Spleen (tissue), 11 donors: Measurements from ENCODE around the gene FXYD2. TPM values are rescaled to one million over a fixed set of nuclear protein-coding genes. Genes with fewer than 3 reads are reported as not detected.
A peak's percentile ranks its signal among the peaks of the same experiment; 100 is the strongest.

Source experiments
- DNase-seq: peaks from one replicate; pipeline ENCODE4 v3.0.0-alpha.2; 2020
- H3K27ac ChIP-seq, 8 donors: fragments of 200-600 bp; sonication (generic) in 7 of 8; 1 replicate in 4 of 8; 2 replicates in 4 of 8; pipeline versions ENCODE4 v1.5.0 to v1.8.0; 2016 to 2021; ENCODE audit warnings: inconsistent platforms in 4 of 8, mild to moderate bottlenecking in 4 of 8, moderate library complexity in 1 of 8
- H3K27me3 ChIP-seq, 7 donors: fragments of 200-600 bp; sonication (generic) in 6 of 7; replicated peaks in 1 of 7; 1 replicate in 4 of 7; 2 replicates in 3 of 7; pipeline versions ENCODE4 v1.5.0 to v1.8.0; 2016 to 2021; ENCODE audit warnings: inconsistent platforms in 3 of 7, mild to moderate bottlenecking in 1 of 7
- H3K36me3 ChIP-seq, 6 donors: fragments of 200-600 bp; sonication (generic) in 5 of 6; 1 replicate in 4 of 6; 2 replicates in 2 of 6; pipeline versions ENCODE4 v1.5.0 to v1.8.0; 2016 to 2021; ENCODE audit warnings: inconsistent platforms in 2 of 6
- H3K4me1 ChIP-seq, 6 donors: fragments of 200-600 bp; sonication (generic) in 5 of 6; 1 replicate in 3 of 6; 2 replicates in 3 of 6; pipeline versions ENCODE4 v1.5.0 to v1.8.0; 2016 to 2021; ENCODE audit warnings: inconsistent platforms in 3 of 6
- H3K4me3 ChIP-seq, 8 donors: fragments of 200-600 bp; sonication (generic) in 7 of 8; 1 replicate in 4 of 8; 2 replicates in 4 of 8; pipeline versions ENCODE4 v1.5.0 to v1.8.0; 2016 to 2021; ENCODE audit warnings: inconsistent platforms in 4 of 8, mild to moderate bottlenecking in 4 of 8, moderate library complexity in 2 of 8
- H3K9me3 ChIP-seq, 8 donors: fragments of 200-600 bp; sonication (generic) in 7 of 8; 1 replicate in 4 of 8; 2 replicates in 4 of 8; pipeline versions ENCODE4 v1.5.0 to v1.8.0; 2016 to 2021; ENCODE audit warnings: inconsistent platforms in 4 of 8
- POLR2A ChIP-seq, 3 donors: fragments of 450-650 bp; IDR thresholded peaks; one replicate each; pipeline ENCODE4 v1.5.1; 2017; ENCODE audit warnings: antibody characterized with exemption in 3 of 3, mild to moderate bottlenecking in 1 of 3
- POLR2AphosphoS5 ChIP-seq, 3 donors: sonication (generic); formaldehyde crosslinking; IDR thresholded peaks; one replicate each; pipeline ENCODE4 v1.5.1; 2017; ENCODE audit warnings: antibody characterized with exemption in 3 of 3
- WGBS, 5 donors: extraction: QIAGEN DNeasy Blood & Tissue Kit in 3 of 5; methylation state at CpG; one replicate each; pipeline versions ENCODE4 v1.1.5 to v1.1.7; 2013 to 2018; 5-methylcytosine and 5-hydroxymethylcytosine counted together
- intact Hi-C: fragments of 100-400 bp; cut with DNase I; formaldehyde crosslinking; loops from one replicate; pipeline ENCODE4 v1.15.0; 2023; ENCODE audit warnings: low total_unique reads
- polyA plus RNA-seq, 3 donors: library from polyadenylated mRNA; stranded (reverse); fragments of 200-250 nt; gene quantifications; one replicate each; pipeline ENCODE4 v1.2.1, GENCODE V29; 2013
- total RNA-seq, 7 donors: library from RNA; depleted of rRNA in 3 of 7; stranded (reverse); fragments of >200 nt in 3 of 7; fragmentation: NEBNext Ultra II Directional in 4 of 7; extraction: Animal tissue kit (Norgen Biotek cat#: 25700) in 4 of 7; gene quantifications; one replicate each; pipeline versions ENCODE4 v1.1.0 to v1.2.1, GENCODE V29; 2016 to 2021
- TF ChIP-seq, protein P1 (sequence below), 11 experiments: fragments of 200-600 bp in 7 of 11; fragments of 450-650 bp in 4 of 11; sonication (generic) in 4 of 11; IDR thresholded peaks in 8 of 11; conservative IDR thresholded peaks in 3 of 11; 1 replicate in 7 of 11; 2 replicates in 4 of 11; pipeline versions ENCODE4 v1.4.0 to v1.8.0; 2016 to 2021; ENCODE audit warnings: antibody characterized with exemption in 11 of 11, inconsistent platforms in 4 of 11, mild to moderate bottlenecking in 1 of 11
- donor health status: healthy with polysubstance abuse.
- donor health status: DM: no; HTN: no; CAD: no; lungs with moderate emphysema.
- donor health status: DM: no; HTN: no; CAD: no.
- donor health status: Bipolar disorder and iron deficiency.
- donor health status: healthy.
- donor health status: DM: no; HTN: no; CAD: no.
- donor health status: DM: yes; HTN: yes; CAD: no.

FXYD2 gene
- total and polyA plus RNA-seq, 10 donors = 4.7 to 20.0 (median 8.0) TPM

GRCh38 chr11:117828611-117829368 is 4.2 kb upstream of the FXYD2 start:
- Histone ChIP-seq H3K4me1 (peaks cover 35 to 80% (median 62%) of the 10 kb centered on the region in 6 donors), H3K27ac (peak overlapping the region in 4 of 8 donors; percentile 39 to 51 (median 49)), H3K36me3 (no peaks in the 10 kb centered on the region), H3K4me3 (no peak overlapping the region), H3K27me3 (peaks cover 0 to 26% (median 0%) of the 10 kb centered on the region in 7 donors), H3K9me3 (no peaks in the 10 kb centered on the region)
- no peak for TF ChIP-seq POLR2A (IDR thresholded peaks at IDR 0.05)
- peak in 2 of 3 donors; percentile 22 to 24 for TF ChIP-seq POLR2AphosphoS5 (IDR thresholded peaks at IDR 0.05)
- DNase-seq = peak; percentile 84
- intact Hi-C loops = no loop called here
- 48 to 59% (median 54%) methylated on average over 7 to 16 of the region's 16 CpGs for WGBS, 5 donors

- Histone ChIP-seq H3K27ac (peak overlapping the region in 5 of 8 donors; percentile 14 to 51 (median 39)), H3K27me3 (peaks cover 0 to 36% (median 0%) of the 10 kb centered on the region in 7 donors), H3K9me3 (no peaks in the 10 kb centered on the region), H3K4me1 (peaks cover 45 to 84% (median 69%) of the 10 kb centered on the region in 6 donors), H3K4me3 (no peak overlapping the region), H3K36me3 (no peaks in the 10 kb centered on the region)
- 61 to 73% (median 63%) methylated on average over 11 to 15 of the region's 15 CpGs for WGBS, 5 donors
- intact Hi-C loops = no loop called here
- no peak for TF ChIP-seq POLR2A (IDR thresholded peaks at IDR 0.05)
- TF ChIP-seq, protein P1, sequence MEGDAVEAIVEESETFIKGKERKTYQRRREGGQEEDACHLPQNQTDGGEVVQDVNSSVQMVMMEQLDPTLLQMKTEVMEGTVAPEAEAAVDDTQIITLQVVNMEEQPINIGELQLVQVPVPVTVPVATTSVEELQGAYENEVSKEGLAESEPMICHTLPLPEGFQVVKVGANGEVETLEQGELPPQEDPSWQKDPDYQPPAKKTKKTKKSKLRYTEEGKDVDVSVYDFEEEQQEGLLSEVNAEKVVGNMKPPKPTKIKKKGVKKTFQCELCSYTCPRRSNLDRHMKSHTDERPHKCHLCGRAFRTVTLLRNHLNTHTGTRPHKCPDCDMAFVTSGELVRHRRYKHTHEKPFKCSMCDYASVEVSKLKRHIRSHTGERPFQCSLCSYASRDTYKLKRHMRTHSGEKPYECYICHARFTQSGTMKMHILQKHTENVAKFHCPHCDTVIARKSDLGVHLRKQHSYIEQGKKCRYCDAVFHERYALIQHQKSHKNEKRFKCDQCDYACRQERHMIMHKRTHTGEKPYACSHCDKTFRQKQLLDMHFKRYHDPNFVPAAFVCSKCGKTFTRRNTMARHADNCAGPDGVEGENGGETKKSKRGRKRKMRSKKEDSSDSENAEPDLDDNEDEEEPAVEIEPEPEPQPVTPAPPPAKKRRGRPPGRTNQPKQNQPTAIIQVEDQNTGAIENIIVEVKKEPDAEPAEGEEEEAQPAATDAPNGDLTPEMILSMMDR (IDR thresholded peaks at IDR 0.05 in 8 of 11, conservative IDR thresholded peaks at IDR 0.05 in 3 of 11) = no peak
- peak in 2 of 3 donors; percentile 3 to 9 for TF ChIP-seq POLR2AphosphoS5 (IDR thresholded peaks at IDR 0.05)
- DNase-seq = peak; percentile 72
These were observed 3.3 kb upstream of the FXYD2 start for GRCh38 chr11:117827521-117828511.

DNA sequence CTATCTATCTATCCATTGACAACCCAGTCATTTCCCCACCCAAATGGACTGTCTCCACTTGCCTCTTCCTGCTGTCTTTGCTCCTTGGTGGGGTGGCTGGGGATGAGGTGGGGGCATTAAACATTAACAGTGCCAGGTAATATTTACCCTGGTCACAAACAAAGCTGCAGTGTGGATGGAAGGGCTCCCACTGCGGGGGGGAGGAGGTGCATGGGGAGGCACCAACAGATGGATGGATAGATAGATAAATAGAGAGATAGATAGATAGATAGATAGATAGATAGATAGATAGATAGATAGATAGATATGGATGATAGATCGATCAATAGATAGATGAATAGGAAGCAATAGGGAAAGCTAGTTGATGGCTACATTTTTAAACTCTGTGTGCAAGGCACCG is 2.3 kb upstream of the FXYD2 start:
- intact Hi-C loops = no loop called here
- Histone ChIP-seq H3K4me3 (no peak overlapping the region), H3K36me3 (no peaks in the 10 kb centered on the region), H3K9me3 (no peaks in the 10 kb centered on the region), H3K27me3 (peaks cover 0 to 44% (median 0%) of the 10 kb centered on the region in 7 donors), H3K4me1 (peaks cover 49 to 84% (median 74%) of the 10 kb centered on the region in 6 donors), H3K27ac (no peak overlapping the region)
- DNase-seq = no peak
- WGBS, 5 donors = 88 to 94% (median 90%) methylated on average over 3 of the region's 3 CpGs
- TF ChIP-seq, protein P1 (IDR thresholded peaks at IDR 0.05 in 8 of 11, conservative IDR thresholded peaks at IDR 0.05 in 3 of 11) = no peak
- no peak for TF ChIP-seq POLR2A (IDR thresholded peaks at IDR 0.05)

DNA sequence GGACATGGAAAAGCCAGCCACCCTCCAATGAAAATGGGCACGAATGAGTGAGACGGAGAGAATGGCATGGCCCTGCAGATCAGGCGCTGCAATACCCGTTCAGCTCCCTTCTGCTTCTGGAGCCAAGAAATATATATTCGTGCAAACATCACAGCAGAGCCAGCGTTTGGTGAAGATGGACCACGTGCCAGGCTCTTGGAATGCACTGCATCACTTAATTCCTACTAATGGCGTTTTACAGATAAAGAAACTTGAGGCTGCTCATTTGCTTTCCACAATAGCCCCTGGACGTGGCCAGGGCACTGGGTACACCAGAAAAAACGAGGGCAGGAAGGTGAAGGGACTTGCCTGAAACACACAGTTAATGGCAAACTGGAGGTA is 1.6 kb upstream of the FXYD2 start:
- Histone ChIP-seq H3K27me3 (peaks cover 0 to 49% (median 0%) of the 10 kb centered on the region in 7 donors), H3K9me3 (no peaks in the 10 kb centered on the region), H3K36me3 (no peaks in the 10 kb centered on the region), H3K4me1 (peaks cover 48 to 81% (median 73%) of the 10 kb centered on the region in 6 donors), H3K27ac (no peak overlapping the region), H3K4me3 (no peak overlapping the region)
- intact Hi-C loops = no loop called here
- DNase-seq = peak; percentile 43
- 67 to 85% (median 75%) methylated on average over 9 to 10 of the region's 10 CpGs for WGBS, 5 donors
- TF ChIP-seq, protein P1 (IDR thresholded peaks at IDR 0.05 in 8 of 11, conservative IDR thresholded peaks at IDR 0.05 in 3 of 11) = no peak
- TF ChIP-seq POLR2A (IDR thresholded peaks at IDR 0.05) (no peak), POLR2AphosphoS5 (IDR thresholded peaks at IDR 0.05) (no peak)
